Activated CD4-positive, alpha-beta T cell treated with anti-CD3 and anti-CD28 coated beads for 24 hours (primary cell): ENCODE measurements around the gene THEM5.
A peak's percentile ranks its signal among the peaks of the same experiment; 100 is the strongest.

Source experiments
- DNase-seq, 2 donors: peaks; one replicate each; pipeline ENCODE4 v3.0.0-alpha.2; 2020; ENCODE audit warnings: low read depth in 2 of 2

THEM5 gene

DNA sequence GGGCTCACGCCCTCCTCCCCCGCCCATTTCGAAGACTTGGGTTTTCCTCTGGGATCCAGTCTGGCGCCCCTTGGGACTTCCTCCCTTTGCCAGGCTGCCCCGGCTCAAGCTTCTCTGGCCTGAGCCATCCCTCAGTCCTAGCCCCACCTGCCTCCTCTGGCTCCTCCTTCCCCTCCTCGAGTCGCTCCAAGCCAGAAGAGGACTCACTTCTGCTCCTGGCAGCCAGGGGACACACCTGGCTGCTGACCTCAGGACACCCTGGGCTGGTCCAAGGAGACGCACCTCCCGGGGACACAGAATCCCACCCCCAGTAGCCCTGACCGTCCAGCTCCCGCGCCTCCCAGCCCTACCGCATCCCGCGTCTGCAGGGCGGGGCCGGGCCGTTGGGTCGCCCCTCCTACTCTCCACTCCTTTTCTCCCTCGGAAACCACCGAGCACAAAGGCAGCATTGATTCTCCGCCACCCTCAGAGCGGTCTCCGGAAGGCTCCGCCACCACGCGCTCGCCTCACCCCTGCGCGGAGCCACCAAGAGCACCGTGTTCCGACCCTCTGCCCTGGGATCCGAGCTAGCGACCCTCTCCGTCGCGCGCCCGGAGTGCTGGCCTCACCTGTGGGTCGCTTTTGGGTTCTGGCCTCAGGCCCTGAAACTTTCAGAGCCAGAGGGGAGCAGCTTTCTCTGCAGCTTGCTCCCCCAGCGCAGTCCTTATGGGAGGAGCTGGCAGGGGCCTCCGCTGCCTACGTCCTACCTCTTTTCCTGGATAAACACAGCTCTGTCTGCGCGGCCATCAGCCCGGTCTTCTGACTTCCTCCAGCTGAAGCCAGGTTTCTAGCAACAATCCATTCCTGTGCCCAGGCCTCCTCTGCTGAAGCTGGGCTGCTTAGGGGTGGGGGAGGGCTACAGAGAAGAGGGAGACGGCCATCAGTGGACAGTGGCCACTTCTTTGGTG, 13.8 kb downstream of the THEM5 start, which contains the start of gene C2CD4D:
Gene C2CD4D, minus strand, starts transcription at position 364 of the 947 bp plus-strand sequence. CDS start 831 bp downstream, outside the sequence.
- DNase-seq, result peak in 1 of 2 donors; percentile 42

- no peak for DNase-seq
These were observed 14.5 kb downstream of the THEM5 start for GRCh38 chr1:151839082-151839412.

DNA sequence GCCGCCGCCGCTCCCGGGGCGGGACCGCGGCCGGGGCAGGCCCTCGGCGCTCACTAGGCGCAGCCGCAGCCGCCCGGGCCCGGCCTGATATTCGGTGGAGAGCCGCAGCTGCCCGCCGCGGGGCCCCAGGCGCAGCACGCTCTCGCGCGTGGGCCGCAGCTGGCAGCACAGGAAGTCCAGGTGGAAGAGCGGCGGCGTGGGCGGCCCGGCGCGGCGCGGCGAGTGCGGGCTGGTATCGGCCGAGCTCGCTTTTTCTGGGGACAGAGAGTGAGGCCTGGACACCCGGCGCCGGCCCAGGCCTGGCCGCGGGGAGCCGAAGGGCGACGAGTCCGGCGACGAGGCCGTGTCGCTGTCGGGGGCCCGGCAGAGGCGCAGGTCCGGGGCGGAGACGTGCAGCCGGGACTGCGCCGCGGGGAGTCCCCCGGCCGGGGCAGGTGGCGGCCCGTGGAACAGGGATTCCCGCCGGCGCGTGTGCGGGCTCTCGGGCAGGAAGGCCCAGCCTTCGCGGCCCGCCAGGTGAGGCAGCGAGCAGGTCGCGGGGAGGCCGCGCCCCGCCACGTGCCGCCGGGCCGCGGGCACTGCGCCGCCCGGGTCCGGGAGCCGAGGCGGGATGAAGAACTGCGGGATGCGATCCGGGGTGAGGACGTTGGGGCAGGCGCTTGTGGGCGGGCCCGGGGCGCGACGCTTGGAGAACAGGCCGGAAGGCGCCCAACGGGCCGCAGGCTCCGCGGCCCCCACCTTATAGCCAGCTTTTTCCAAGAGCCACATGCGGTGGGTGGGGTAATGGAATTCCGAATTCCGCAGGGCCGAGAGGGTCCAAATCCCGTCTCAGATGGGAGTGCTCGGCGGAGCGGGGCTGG, 15.1 kb downstream of the THEM5 start:
- no peak for DNase-seq

DNA sequence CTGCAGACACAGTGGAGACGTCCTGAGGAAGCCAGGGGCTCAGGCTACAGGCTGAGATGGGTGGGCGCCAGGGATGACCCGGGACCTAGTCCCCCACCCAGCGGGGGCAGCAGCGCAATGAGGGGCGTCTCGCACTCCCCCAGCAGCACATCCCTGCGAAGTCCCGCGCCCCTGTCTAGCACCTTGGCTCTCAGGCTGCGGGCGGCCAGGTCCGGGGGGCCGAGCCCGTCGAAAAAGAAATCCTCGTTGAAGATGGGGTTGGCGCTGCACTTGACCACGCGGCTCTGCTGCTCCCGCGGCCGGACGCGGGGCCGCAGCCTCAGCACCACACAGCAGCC, 15.7 kb downstream of the THEM5 start:
- DNase-seq, result no peak

DNA sequence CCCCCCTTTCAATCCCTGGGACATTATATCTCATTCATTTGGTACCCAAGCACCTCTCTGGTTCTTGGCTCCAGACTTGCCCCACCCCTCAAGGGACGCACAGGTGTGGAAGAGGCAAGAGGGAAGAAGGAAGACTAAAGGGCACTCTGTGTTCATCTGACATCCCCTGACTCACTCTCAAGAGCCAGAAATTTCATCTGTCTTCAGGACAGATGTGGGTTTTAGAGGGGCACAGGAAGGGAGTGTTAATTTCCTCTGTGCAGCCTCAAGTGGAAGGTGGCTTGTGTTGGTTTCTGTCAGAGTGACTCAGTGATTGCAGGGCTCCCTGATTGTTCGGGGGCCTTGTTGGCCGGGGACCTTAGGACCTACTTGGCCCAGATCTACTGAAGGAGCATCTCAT, 16.3 kb downstream of the THEM5 start:
- DNase-seq, result no peak

GRCh38 chr1:151835596-151835995, 17.9 kb downstream of the THEM5 start:
- no peak for DNase-seq

DNA sequence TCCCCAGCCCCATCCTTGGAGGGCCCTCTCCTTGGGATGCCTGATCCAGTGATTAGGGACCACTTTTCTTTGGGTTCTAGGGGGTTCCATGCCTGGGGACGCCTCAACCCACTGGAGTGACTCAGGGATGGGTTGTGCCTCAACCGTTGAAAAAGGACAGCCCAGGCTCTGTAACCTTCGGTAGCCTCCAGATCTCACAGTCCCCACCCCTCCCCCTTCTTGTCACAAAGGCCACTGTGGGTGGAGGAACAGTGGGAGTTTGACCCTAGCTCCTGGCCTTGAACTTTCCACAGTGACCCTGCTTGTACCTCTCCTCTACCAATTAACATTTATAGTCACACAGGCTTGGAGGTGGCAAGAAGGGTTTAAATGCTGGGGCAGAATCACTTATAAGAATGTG, 19.3 kb downstream of the THEM5 start:
- DNase-seq, result no peak

GRCh38 chr1:151833172-151833900, 20.2 kb downstream of the THEM5 start:
- DNase-seq, result no peak

DNA sequence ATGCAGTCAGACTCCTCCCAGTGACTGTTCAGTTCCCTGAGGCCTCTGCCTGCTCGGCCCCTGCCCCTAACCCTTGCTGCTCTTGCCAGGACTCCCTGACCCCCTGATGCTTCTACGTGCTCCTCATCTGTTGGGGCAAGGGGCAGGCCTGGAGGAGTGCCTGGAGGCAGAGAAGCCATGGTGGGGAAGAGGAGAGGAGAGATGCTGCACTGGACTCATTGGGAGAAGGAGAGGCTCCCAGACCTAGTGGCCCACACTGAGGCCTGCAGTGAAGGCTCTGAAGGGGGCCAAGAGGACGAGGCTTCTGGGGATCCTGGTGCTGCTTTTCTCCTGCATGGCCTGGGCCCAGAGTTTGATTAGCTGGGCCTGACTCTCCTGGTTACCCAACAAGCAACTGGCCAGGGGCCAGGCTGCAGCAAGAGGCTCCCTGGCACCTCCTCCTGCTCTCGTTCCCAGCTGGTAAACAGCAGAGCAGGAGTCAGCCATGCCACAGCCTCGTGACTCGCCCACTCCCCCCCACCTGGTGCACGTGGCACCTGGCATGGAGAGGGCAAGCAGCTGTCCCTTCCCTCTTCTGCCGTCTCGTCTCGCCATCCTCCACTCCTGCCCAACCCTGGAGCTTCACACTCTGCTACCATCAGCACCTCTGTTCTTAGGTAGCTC, 21.1 kb downstream of the THEM5 start:
- DNase-seq, result no peak

DNA sequence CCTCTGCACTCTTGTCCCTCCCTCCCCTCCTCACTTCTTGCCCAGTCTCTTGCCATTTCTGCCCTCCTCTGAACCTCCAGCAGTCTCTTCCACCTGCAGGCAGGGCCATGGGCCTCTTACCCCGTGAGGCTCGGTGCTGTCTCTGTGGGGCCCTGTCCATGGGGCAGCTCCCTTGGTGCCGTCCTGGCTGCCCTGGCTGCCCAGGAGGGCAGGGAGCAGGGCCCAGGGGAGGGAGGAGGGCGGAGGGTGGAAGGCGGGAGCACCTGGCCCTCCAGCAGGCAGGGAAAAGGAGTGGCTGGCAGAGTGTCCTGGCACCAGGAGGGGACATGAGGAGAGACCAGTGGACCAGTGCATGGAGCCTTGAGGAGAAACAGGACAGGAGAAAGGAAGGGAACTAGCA, 21.9 kb downstream of the THEM5 start, which contains the start of gene RORC:
Gene RORC, minus strand, starts transcription at position 198 of the 400 bp plus-strand sequence. Its CDS starts 38 bp downstream, at position 160.
- DNase-seq, result no peak

- DNase-seq, result no peak
These were observed 22.3 kb downstream of the THEM5 start for GRCh38 chr1:151831256-151831591.

DNA sequence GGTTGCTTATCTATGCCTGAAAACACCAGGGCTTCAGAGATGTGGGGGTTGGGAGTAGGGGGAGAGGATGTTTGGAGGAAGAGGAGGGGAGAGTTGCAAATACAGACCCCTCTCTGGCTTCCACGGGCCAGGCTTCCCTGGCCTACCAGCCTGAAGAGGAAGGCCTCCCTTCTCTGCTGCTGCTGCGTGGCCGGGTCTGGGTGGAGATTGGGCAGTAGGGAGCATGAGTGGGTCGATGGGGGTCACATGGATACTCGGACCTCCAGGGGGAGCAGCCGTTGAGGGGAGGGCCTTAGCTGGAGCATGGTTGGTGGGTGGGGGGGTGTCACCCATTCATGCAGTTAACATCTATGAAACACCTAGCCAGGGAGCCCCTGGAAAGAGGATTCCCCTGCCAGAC, 23.5 kb downstream of the THEM5 start:
- DNase-seq, result no peak

- no peak for DNase-seq
These were observed 24.0 kb downstream of the THEM5 start for GRCh38 chr1:151829352-151830046.

DNA sequence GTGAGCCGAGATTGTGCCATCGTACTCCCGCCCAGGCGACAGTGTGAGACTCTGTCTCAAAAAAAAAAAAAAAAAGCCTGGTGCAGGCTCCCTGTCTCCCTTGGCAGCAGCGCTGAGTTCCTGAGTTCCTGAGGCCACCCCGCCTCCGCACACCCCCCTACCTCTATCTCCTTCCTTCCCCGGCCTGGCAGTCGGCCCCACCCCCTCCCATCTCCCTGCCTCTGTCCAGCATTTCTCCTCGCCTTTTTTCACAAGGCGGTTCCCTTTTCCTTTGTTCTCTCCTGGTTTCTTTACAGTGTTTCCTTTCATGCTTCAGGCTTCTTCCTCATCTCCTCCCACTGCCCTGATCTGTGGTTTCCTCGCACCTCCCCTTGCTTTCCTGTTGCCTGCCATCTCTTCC, 24.6 kb downstream of the THEM5 start:
- no peak for DNase-seq

GRCh38 chr1:151827853-151828252, 25.7 kb downstream of the THEM5 start:
- DNase-seq, result no peak

DNA sequence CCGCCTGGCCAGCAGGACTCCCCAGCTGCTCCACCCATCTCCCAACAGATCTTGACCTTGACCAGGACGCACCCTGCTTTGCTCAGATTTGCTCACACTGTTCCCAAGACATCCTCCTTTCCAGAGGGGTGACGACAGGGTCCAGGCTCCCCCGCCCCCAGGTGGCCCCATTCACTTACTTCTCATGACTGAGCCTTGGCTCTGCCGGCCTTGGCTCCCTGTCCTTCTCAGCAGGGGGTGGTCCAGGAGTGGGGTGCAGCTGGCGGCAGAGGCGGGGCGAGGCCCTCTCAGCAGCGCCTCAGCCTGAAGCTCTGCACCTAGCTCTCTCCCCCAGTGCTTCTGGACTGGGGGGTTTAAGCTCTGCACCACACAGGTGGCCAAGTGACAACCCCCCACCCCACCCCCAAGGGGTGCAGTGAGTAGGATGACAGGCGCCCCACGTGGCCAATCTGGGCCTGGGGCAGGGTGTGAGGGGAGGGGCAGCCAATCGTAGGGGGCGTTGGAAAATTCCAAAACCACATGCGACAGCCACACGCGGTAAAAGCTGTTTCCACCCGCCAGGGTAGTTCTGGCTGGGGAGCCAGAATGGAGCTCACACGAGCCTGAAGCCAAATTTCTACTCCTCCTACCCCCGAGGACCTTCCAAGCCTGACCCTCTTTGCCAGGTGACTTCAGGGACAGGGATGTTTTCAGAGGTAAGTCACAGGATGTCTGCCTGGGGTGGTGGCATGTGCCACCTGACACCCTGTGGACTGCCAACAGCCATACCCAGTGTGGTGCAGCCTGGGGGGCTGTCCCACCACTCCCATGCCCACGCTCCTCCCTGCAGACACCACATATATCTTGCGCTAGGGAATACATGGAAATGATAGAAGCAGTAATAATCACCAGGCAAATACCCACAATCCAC, 27.5 kb downstream of the THEM5 start:
- no peak for DNase-seq

DNA sequence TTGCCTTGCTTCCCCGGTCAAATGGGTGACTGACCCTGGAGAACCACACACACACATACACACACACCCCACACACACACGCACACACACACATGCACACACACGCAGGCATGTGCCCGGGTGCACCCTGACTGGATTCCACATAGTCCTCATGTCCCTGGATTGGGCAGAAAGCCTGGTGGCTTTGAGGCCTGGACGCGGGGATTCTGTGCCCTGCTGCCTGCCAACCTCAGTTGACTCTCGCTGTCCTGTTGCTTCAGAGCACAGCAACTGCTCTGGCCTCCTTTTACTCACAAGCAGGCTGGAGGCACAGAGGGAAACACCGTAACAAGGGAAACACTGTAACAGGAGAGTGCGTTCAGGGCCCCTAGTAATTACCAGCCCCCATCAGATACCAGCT, 28.3 kb downstream of the THEM5 start:
- no peak for DNase-seq

GRCh38 chr1:151823175-151823574, 30.3 kb downstream of the THEM5 start:
- no peak for DNase-seq

GRCh38 chr1:151822404-151822803, 31.1 kb downstream of the THEM5 start:
- no peak for DNase-seq

- DNase-seq, result no peak
These were observed 32.6 kb downstream of the THEM5 start for GRCh38 chr1:151820940-151821339.
